GM19099 (cell line): ENCODE results near the gene HYKK.

Experiments used
- POLR2A ChIP-seq: IDR thresholded peaks from 3 replicates; pipeline ENCODE4 v1.6.1; 2011; ENCODE audit warnings: low read depth; ENCODE audit not compliant: insufficient read length; ENCODE audit errors: extremely low read depth

Gene HYKK

GRCh38 chr15:78536134-78536533, 28.8 kb downstream of the HYKK start:
- TF ChIP-seq POLR2A = no peak

GRCh38 chr15:78537266-78537905, 30.0 kb downstream of the HYKK start:
- no peak for TF ChIP-seq POLR2A

GRCh38 chr15:78538358-78538757, 31.0 kb downstream of the HYKK start:
- TF ChIP-seq POLR2A = no peak

GRCh38 chr15:78540141-78540870, 32.9 kb downstream of the HYKK start, which contains the start of gene PSMA4:
Gene PSMA4 (plus strand): TSS chr15:78540444. CDS start chr15:78541928, 1,484 bp downstream.
- peak; percentile 97 for TF ChIP-seq POLR2A

GRCh38 chr15:78540871-78541743, 33.7 kb downstream of the HYKK start:
- no peak for TF ChIP-seq POLR2A

GRCh38 chr15:78541744-78542034, 34.3 kb downstream of the HYKK start:
- no peak for TF ChIP-seq POLR2A

GRCh38 chr15:78542647-78543046, 35.3 kb downstream of the HYKK start:
- no peak for TF ChIP-seq POLR2A

GRCh38 chr15:78550194-78550593, 42.8 kb downstream of the HYKK start:
- TF ChIP-seq POLR2A = no peak

- no peak for TF ChIP-seq POLR2A
Observed at GRCh38 chr15:78550815-78551214, 43.4 kb downstream of the HYKK start.

- TF ChIP-seq POLR2A = no peak
Observed at GRCh38 chr15:78551902-78552301, 44.5 kb downstream of the HYKK start.

- no peak for TF ChIP-seq POLR2A
Observed at GRCh38 chr15:78552597-78552996, 45.2 kb downstream of the HYKK start.

- no peak for TF ChIP-seq POLR2A
Observed at GRCh38 chr15:78561490-78561889, 54.1 kb downstream of the HYKK start.

GRCh38 chr15:78563092-78563491, 55.7 kb downstream of the HYKK start:
- no peak for TF ChIP-seq POLR2A

GRCh38 chr15:78564743-78565096, 57.3 kb downstream of the HYKK start:
- no peak for TF ChIP-seq POLR2A

GRCh38 chr15:78565097-78565950, 57.9 kb downstream of the HYKK start, which contains the start of gene CHRNA5:
Gene CHRNA5 (plus strand): TSS chr15:78565520. CDS start chr15:78565720, 200 bp downstream.
- TF ChIP-seq POLR2A = peak; percentile 81
